Effector memory CD8-positive, alpha-beta T cell (primary cell): ENCODE data around the gene INSC.

Experiments used
- ATAC-seq: fragments of 150-1000 bp; cut with Tn5 transposase; replicated peaks from 2 replicates; pipeline ENCODE4 v1.10.0; 2021; ENCODE audit warnings: mild to moderate bottlenecking, moderate library complexity
- DNase-seq, 3 experiments: peaks; one replicate each; pipeline ENCODE4 v3.0.0; 2021
- H3K27ac Mint-ChIP-seq, 2 donors: one replicate each; pipeline ENCODE4 v1.8.0; 2022; ENCODE audit warnings: mild to moderate bottlenecking in 2 of 2, mixed read lengths in 2 of 2, moderate library complexity in 2 of 2
- H3K27me3 Mint-ChIP-seq, 2 donors: one replicate each; pipeline ENCODE4 v1.8.0; 2022; ENCODE audit warnings: mixed read lengths in 2 of 2
- H3K36me3 Mint-ChIP-seq: one replicate; pipeline ENCODE4 v1.8.0; 2022; ENCODE audit warnings: mild to moderate bottlenecking, moderate library complexity, mixed read lengths; ENCODE audit not compliant: insufficient read depth
- H3K4me1 Mint-ChIP-seq, 2 donors: one replicate each; pipeline ENCODE4 v1.8.0; 2022; ENCODE audit warnings: low read depth in 2 of 2, mixed read lengths in 2 of 2
- H3K4me3 Mint-ChIP-seq, 2 donors: one replicate each; pipeline ENCODE4 v1.8.0; 2022; ENCODE audit warnings: mild to moderate bottlenecking in 2 of 2, mixed read lengths in 2 of 2, moderate library complexity in 2 of 2
- H3K9me3 Mint-ChIP-seq, 2 donors: one replicate each; pipeline ENCODE4 v1.8.0; 2022; ENCODE audit warnings: mixed read lengths in 2 of 2

INSC gene

DNA sequence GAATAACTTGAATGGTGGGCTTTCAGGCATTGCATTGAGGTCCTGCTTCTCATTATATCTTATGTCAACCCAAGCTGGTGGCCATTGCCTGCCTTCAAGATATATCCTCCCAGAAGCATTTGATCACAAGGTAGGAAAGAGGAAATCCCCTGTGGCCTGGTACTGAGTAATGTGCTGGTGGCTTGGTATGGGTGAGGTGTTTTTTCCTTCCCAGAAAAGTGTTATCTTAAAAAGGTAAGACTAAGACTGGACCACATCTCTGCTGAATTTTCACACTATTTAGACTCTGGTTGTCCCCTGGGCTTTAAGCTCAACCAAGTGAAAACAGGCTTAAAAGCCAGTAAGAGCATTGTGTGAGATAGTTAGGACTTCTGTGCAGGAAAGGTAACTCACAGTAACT lies 3.7 kb downstream of the INSC start:
- H3K27ac Mint-ChIP-seq: no peak overlapping the region
- no peaks in the 10 kb centered on the region for H3K36me3 Mint-ChIP-seq
- peaks cover 73 to 80% of the 10 kb centered on the region in 2 donors for H3K27me3 Mint-ChIP-seq
- H3K9me3 Mint-ChIP-seq: no peaks in the 10 kb centered on the region
- DNase-seq (no peak), ATAC-seq (no peak)
- H3K4me3 Mint-ChIP-seq: no peak overlapping the region
- H3K4me1 Mint-ChIP-seq: peaks cover 5 to 7% of the 10 kb centered on the region in 2 donors

DNA sequence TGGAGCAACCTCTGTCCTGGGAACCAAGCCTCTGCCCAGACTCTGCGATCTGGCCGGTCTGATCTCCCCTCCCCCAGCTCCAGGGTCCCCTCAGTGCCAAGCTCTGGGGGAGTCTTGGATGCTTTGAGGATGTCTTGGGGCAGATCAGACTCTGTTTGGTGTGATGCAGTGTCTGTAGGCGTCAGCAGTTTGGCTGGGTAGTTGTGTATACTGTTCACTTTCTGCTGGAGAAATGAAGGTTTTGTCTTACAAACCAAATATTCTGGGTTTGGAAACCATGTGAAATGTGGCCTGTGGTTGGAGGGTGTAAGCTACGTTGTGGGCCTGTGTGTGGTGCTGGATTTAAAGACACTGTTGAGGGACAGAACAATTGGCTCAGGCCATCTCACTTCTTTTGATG lies 4.6 kb downstream of the INSC start:
- Mint-ChIP-seq H3K36me3 (no peaks in the 10 kb centered on the region), H3K27me3 (peaks cover 69 to 81% of the 10 kb centered on the region in 2 donors), H3K4me1 (peaks cover 0 to 3% of the 10 kb centered on the region in 2 donors), H3K4me3 (no peak overlapping the region), H3K27ac (no peak overlapping the region), H3K9me3 (no peaks in the 10 kb centered on the region)
- DNase-seq: no peak
- no peak for ATAC-seq

DNA sequence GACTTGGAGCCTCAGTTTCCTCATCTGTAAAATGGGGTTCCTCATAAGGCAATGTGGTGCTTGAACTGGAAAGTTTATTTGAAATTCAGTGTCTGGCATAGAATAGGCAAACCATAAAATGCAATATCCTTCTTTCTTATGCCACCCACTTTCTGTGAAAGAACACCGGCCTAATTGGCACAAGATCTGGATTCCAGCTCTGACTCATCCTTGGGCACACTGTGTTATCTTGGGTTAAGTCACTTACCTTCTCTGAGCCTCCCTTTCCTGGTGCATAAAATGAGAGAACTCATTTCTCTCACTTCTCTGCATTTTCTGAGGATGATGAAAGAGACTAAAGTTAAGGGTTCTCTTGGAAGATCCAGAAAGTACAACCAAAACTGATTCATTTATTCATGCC lies 5.1 kb downstream of the INSC start:
- H3K27me3 Mint-ChIP-seq: peaks cover 70 to 81% of the 10 kb centered on the region in 2 donors
- no peaks in the 10 kb centered on the region for H3K36me3 Mint-ChIP-seq
- ATAC-seq (no peak), DNase-seq (no peak)
- no peak overlapping the region for H3K27ac Mint-ChIP-seq
- no peak overlapping the region for H3K4me3 Mint-ChIP-seq
- no peaks in the 10 kb centered on the region for H3K9me3 Mint-ChIP-seq
- peaks cover 0 to 2% of the 10 kb centered on the region in 2 donors for H3K4me1 Mint-ChIP-seq

DNA sequence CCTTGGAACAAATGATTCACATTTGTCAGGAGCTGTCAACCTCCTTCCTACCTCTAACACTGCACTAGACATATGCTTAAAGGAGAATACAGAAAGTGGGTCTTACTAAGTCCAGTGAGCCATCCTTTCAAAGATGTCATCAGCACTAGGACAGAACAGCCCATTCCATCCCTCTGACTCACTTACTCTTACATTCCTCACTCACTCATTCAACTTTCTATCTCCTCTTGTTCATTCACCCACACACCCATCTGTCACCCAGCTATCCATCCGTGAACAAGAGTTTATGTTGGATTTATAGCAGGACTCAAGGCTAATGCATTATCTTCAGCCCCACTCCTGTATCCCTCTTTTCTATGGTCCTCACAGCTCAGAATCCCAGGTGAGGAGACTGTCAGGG lies 9.1 kb downstream of the INSC start:
- Mint-ChIP-seq H3K9me3 (no peaks in the 10 kb centered on the region), H3K36me3 (no peaks in the 10 kb centered on the region), H3K27ac (no peak overlapping the region), H3K27me3 (peaks cover 53 to 63% of the 10 kb centered on the region in 2 donors), H3K4me1 (no peaks in the 10 kb centered on the region), H3K4me3 (no peak overlapping the region)
- no peak for DNase-seq
- ATAC-seq: no peak

DNA sequence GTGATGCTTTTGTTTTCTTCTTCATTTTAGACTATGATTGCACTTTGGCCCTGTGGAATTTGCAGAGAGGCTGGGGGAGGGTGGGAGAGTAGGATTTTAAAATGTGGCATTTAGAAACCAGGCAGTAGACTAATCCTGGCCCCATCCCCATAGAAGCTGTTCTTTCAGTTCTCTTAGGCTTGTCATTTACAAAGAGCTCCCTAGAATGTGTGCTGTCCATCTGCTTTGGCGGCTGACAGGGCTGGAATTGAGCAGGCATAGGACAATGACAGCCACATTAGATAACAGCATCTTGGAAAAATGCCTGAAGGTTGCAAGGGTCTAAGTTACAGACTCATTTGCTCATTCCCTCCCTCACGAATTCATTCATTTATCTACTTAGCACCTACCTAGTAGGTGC lies 9.8 kb downstream of the INSC start:
- Mint-ChIP-seq H3K4me3 (no peak overlapping the region), H3K36me3 (no peaks in the 10 kb centered on the region), H3K4me1 (no peaks in the 10 kb centered on the region), H3K9me3 (no peaks in the 10 kb centered on the region), H3K27ac (no peak overlapping the region), H3K27me3 (peaks cover 49 to 57% of the 10 kb centered on the region in 2 donors)
- no peak for DNase-seq
- no peak for ATAC-seq

DNA sequence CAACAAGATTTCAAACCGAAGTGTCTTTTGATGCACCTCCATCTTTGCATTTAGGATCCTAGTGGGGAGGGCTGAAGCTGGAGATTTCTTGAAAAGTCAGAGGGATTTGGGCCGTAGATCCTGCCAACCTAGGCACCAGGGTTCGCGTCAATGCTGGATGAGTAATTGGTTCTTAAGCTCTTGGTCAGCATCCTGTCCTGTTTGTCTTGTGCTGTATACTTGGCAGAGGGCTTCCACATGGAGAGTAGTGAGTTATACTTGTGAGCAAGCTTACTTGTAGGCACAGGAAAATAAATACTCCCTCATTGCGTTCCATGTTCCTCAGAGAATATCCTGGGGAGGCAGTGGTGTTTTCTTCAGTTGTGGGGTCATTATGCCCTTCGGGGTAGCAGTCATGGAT lies 12.6 kb downstream of the INSC start:
- H3K27ac Mint-ChIP-seq: no peak overlapping the region
- peaks cover 32 to 40% of the 10 kb centered on the region in 2 donors for H3K27me3 Mint-ChIP-seq
- H3K36me3 Mint-ChIP-seq: no peaks in the 10 kb centered on the region
- no peaks in the 10 kb centered on the region for H3K9me3 Mint-ChIP-seq
- no peak for ATAC-seq
- H3K4me1 Mint-ChIP-seq: no peaks in the 10 kb centered on the region
- DNase-seq: no peak
- H3K4me3 Mint-ChIP-seq: no peak overlapping the region

DNA sequence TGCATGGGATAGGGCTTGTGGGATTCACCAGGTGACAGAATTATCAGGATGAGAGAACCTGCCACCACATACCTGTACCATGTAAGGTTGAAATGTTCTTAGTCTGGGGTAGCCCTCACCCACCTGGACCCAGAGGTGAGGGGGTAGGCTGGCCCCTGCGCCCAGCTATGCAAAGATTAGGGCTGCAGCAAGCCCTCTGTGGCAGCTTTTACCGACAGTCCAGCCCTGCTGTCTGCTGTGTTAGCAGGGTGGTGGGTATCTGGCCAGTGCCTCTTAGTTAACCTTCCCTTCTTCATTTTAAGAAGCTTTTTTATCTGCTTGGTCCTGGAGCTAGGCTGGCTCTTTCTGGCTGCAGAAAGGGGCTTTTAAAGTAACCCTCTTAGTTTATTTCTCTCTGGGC lies 13.9 kb downstream of the INSC start:
- no peaks in the 10 kb centered on the region for H3K36me3 Mint-ChIP-seq
- no peak for DNase-seq
- peaks cover 32% of the 10 kb centered on the region in 2 donors for H3K27me3 Mint-ChIP-seq
- ATAC-seq: no peak
- no peak overlapping the region for H3K4me3 Mint-ChIP-seq
- no peaks in the 10 kb centered on the region for H3K9me3 Mint-ChIP-seq
- no peaks in the 10 kb centered on the region for H3K4me1 Mint-ChIP-seq
- no peak overlapping the region for H3K27ac Mint-ChIP-seq

DNA sequence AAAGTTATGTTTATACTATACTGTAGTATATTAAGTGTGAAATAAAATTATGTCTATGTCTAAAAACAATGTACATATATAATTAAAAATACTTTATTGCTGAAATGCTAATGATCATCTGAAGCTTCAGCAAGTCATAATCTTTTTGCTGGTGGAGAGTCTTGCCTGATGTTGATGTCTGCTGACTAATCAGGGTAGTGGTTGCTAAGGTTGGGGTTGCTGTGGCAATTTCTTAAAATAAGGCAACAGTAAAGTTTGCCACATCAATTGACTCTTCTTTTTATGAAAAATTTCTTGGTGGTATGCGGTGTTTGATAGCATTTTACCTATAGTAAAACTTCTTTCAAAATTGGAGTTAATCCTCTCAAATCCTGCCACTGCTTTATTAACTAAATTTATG lies 21.4 kb downstream of the INSC start:
- DNase-seq (no peak), ATAC-seq (no peak)
- Mint-ChIP-seq H3K27ac (no peak overlapping the region), H3K27me3 (peaks cover 10 to 21% of the 10 kb centered on the region in 2 donors), H3K4me1 (no peaks in the 10 kb centered on the region), H3K9me3 (no peaks in the 10 kb centered on the region), H3K4me3 (no peak overlapping the region), H3K36me3 (no peaks in the 10 kb centered on the region)

DNA sequence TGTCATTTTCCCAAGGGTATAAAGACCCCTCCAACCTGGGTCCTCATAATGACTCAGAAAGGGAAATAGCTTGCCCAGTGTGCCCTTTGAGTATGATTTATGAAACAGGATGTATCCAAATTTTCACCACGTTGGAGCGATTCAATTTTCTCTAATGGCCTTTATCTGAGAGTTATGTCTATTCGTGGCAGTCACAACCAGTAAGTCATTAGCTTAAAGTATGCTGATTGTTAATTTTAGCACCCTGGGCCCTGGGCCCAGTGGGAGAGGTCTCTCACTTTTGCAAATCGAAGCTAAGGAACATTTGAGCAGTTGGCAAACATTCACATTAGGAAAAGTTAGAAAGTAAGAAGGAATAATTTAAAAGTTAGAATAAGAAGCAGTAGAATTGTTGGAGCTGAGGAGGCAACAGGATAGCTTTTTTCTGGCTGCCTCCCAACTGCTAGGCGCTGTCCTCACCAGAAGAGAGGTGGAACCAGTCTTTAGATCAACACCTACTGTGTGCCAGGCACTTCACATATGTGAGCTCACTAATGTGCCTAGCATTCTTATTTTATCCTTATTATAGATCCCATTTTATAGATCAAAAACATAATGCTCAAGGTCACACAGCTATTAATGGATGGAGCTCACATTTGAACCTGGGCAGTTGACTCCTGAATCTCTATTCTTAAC lies 24.5 kb downstream of the INSC start:
- no peaks in the 10 kb centered on the region for H3K36me3 Mint-ChIP-seq
- DNase-seq (no peak), ATAC-seq (no peak)
- no peaks in the 10 kb centered on the region for H3K4me1 Mint-ChIP-seq
- peaks cover under 1 to 8% of the 10 kb centered on the region in 2 donors for H3K27me3 Mint-ChIP-seq
- H3K27ac Mint-ChIP-seq: no peak overlapping the region
- no peaks in the 10 kb centered on the region for H3K9me3 Mint-ChIP-seq
- no peak overlapping the region for H3K4me3 Mint-ChIP-seq

DNA sequence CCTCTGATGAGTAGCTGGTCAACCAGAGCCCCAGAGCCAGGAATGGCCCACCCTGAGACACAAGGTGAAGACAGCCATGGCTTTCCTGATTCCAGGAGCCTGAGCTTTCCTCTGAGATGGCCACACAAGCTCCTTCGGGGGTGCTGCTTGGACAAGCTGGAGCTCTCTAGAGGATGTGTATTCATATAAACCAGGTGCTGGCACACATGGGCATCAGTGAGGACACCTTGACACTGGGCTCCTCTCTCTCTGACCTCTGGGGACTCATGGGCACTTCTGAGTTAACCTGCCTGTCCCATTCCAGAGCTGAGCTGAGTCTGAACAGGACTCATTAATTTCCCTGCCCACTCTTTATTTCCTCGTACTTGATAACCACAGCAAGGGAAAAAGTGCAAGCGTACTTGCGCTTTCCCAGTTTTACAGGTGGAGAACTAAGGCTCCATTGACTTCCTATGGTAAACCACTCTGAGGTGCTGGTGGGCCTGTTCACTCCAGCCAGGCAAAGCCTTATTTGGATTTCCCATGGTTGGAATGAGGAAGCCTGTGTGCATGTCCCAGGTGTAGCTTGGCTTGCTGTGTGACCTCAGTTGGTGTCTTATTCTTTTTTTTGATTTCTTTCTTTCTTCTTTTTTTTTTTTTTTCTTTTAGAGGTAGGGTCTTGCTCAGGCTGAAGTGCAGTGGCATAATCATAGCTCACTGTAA lies 25.4 kb downstream of the INSC start:
- Mint-ChIP-seq H3K9me3 (no peaks in the 10 kb centered on the region), H3K36me3 (no peaks in the 10 kb centered on the region), H3K27ac (no peak overlapping the region), H3K4me1 (no peaks in the 10 kb centered on the region), H3K4me3 (no peak overlapping the region), H3K27me3 (peaks cover 0 to 5% of the 10 kb centered on the region in 2 donors)
- ATAC-seq: no peak
- no peak for DNase-seq

DNA sequence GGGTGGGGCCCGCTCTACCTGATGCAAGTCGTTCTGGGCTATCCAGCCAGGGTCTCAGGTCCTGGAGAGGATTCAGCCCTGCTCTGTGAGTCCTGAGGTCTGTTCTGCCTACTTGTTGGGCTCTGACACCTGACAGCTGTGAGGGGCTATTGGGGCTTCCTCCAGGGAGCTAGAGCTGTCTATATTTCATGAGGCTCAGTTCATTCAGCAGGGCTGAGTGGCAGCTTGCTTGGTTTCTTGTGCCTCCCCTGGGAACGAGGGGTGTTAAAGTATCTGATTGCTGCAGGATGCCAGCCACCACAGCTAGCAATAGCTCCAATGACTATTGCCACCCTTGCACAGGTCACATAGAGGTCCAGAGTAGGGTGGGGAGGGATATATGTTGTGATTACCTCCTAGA lies 26.7 kb downstream of the INSC start:
- DNase-seq (no peak), ATAC-seq (no peak)
- H3K9me3 Mint-ChIP-seq: no peaks in the 10 kb centered on the region
- no peaks in the 10 kb centered on the region for H3K4me1 Mint-ChIP-seq
- H3K36me3 Mint-ChIP-seq: no peaks in the 10 kb centered on the region
- no peak overlapping the region for H3K27ac Mint-ChIP-seq
- no peaks in the 10 kb centered on the region for H3K27me3 Mint-ChIP-seq
- no peak overlapping the region for H3K4me3 Mint-ChIP-seq

DNA sequence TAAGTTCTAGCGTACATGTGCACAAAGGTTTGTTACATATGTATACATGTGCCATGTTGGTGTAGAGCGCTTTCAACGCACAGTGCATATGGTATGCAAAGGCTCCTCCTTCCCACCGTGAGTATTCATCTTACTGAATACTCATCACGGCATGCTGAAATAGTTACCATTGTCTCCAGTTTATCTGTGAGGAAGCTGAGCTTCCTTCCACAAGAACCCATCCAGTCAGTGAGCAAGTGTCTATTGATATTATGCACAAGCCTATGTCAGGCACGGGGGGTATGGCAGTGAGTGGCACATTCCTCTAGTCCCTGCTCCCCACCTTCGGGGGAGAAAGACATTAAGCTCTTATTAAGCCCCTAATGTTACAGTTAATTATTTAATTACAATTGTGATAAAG lies 28.1 kb downstream of the INSC start:
- ATAC-seq: no peak
- no peaks in the 10 kb centered on the region for H3K4me1 Mint-ChIP-seq
- no peaks in the 10 kb centered on the region for H3K9me3 Mint-ChIP-seq

DNA sequence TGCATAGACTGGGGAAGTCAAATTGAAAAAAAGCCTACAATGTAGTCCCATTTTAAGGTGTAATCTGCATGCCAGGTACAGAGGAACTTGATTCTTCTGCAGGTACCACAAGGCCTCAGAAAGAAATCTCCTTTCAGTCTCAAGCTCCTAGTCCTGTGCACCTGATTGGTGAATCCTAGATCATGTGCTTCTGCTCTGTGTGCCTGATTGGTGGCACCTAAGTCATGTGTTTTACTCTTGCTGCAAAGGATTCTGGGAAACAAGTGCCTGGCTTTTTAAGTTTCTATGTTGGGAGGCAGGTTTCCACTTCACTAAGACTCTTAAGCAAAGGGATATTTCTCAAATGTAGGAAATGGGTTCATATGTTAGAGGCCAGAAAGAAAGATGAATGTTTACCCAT lies 29.1 kb downstream of the INSC start:
- H3K9me3 Mint-ChIP-seq: no peaks in the 10 kb centered on the region
- no peak overlapping the region for H3K27ac Mint-ChIP-seq
- ATAC-seq: no peak

More for the DNA sequence above, 28.1 kb downstream of the INSC start:
- DNase-seq: no peak
- Mint-ChIP-seq H3K27ac (no peak overlapping the region), H3K4me3 (no peak overlapping the region), H3K36me3 (no peaks in the 10 kb centered on the region), H3K27me3 (peaks cover 0 to 5% of the 10 kb centered on the region in 2 donors)

DNA sequence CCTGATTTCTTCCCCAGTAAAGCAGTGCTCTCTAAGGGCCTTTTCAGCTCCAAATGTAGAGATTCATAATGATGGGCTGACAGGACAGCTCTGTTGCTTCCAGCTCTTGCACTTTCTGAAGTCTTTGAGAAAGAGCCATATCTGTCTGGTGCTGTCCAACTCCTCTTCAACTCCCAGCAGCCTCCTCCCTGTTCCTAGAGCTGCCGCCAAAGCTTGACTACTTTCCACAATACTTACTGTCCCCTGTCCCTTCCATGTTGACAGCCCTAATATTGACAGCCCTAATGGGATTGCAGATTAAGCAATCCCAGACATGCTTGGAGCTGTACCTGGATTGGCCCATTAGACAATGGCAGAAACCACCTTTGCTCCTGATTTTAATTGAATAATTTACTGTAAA lies 29.6 kb downstream of the INSC start:
- H3K4me3 Mint-ChIP-seq: no peak overlapping the region

More for the DNA sequence above, 29.1 kb downstream of the INSC start:
- Mint-ChIP-seq H3K4me3 (no peak overlapping the region), H3K36me3 (no peaks in the 10 kb centered on the region), H3K27me3 (peaks cover 0 to 5% of the 10 kb centered on the region in 2 donors), H3K4me1 (no peaks in the 10 kb centered on the region)
- DNase-seq: no peak

More for the DNA sequence above, 29.6 kb downstream of the INSC start:
- Mint-ChIP-seq H3K9me3 (no peaks in the 10 kb centered on the region), H3K36me3 (no peaks in the 10 kb centered on the region), H3K27me3 (peaks cover 0 to 5% of the 10 kb centered on the region in 2 donors), H3K27ac (no peak overlapping the region), H3K4me1 (no peaks in the 10 kb centered on the region)
- DNase-seq (no peak), ATAC-seq (no peak)
